GM18858 (cell line): ENCODE data around the gene SCARF2.
"Not testable (repeated sequence)": the region's sequence is repeated elsewhere in the genome, so short reads cannot be mapped to it uniquely, and the experiment has no call there.

Experiments
- ATAC-seq: cut with Tn5 transposase; IDR thresholded peaks from one replicate; pipeline ENCODE4 v1.9.1; 2021; ENCODE audit not compliant: unreplicated experiment

SCARF2 gene

DNA sequence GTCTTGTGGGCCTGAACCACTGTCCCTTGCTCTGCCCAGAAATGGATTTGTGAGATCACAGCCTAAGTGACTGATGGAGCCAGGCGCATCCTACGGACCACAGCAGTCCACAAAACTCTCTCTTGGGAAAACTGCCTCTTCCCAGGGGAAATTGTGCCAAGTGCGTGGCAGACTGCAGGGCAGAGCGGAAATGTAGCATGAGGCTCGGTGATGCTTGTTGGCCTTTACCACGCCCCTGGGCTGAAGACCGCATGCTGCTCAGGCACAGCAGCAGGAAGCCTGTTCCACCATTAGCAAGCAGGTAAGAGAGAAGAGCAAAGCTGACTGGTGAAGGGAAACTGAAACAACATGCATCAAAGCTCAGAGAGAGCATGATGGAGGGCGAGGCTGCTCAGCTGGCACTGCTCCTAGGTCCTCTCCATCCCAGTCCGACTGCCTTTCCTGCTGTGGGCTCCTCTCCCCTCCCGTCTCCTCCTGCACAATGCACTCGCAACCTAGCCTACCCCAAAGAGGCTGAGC is 26.5 kb upstream of the SCARF2 start:
- ATAC-seq, result no peak

- no peak for ATAC-seq
Observed at GRCh38 chr22:20463324-20464095, 25.9 kb upstream of the SCARF2 start.

DNA sequence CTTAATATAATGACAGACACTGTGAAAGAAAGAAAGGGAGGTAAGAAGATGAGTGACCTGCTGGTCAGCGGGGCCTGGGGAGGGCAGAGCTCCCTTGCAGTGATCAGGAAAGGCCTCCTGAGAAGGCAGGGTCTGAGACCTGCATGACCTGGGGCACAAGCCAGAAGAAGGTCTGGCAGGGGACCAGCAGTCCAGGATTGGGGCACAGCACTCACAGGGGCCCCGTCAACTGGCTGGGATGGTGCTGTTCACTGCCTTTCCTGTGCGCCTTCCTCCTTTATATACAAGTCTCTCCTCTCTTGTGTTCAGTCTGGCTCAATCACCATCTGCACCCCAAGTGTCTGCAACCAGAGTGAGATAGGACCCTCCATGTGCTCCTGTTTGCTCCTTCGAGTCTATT is 22.2 kb upstream of the SCARF2 start:
- ATAC-seq, result no peak

GRCh38 chr22:20459152-20459542 is 21.5 kb upstream of the SCARF2 start:
- ATAC-seq, result no peak

DNA sequence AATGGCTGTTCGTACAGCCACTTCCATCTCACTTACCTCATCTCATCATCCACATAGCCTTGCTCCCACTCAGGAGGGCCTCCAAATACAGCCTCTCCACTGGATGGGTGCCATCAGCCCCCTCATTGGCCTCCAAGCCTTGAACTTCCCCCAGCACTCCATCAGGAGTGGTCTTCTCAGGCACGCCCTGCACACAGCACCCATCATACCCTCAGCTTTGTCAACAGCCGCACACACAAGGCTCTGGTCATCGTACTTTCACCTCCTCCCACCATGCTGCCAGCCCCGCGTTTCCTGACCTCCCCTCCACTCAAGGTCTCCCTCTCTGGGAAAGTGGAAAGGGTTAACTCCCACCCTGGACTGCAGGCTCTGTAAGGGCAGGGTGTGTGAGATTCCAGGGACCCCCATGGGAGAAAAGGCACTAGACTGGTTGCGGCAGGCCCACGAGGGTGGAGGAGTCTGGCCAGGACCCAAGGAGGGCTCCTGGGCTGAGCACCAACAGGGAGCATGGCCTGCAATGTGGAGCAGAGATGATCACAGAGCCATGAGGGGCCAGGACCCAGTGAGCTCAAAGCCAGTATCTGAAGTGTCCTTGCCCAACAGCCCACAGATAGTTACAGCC is 21.0 kb upstream of the SCARF2 start:
- no peak for ATAC-seq

DNA sequence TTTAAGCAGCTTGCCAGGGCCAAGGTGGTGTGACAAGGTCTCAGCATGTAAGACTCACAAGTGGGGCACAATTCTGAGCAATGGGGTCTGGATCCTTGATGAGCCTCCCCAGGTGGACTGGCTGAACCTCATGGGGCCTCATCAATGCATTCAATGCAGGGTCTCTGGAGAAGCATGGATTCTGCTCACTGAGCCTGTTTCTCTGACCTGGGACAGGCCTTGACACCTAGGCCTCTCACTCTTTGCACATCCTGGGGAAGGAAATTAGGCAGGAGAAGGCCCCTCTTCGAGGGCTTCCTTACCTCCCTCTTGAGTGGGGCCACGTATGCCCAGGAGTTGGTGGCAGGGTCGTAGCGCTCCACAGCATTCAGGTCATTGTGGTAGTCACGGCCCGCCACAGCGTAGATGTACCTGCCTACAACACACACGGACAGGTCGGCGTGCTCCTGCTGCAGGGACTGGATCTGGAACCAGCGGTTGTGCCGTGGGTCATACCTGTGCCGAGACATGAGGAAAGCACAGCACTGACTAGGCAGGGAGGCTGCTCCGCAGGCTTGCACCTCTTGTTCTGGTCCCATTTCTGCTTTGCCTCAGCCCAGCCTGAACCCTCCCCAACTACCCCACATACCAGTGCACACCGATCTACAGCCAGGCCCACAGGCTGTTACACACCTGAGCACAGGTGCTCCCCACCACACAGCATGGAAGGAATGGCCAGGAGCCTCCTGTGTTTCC is 20.0 kb upstream of the SCARF2 start:
- no peak for ATAC-seq

DNA sequence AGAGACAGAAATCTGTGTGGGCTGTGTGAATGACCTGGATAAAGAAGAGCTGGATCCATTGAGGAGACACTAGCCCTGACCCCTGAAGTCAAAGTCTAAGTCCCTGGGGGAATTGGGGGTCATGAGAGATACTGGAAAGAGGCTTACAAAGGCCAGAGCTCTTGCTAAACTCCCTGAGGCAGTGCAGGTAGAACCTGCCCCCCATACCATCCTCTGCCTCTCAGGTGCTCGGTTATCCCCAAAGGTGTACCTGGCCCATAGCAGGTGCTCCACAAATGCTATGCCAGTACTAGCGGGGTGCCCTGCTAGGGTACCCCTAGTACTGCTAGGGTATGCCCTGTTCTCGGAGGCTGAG is 19.1 kb upstream of the SCARF2 start:
- ATAC-seq, result no peak

DNA sequence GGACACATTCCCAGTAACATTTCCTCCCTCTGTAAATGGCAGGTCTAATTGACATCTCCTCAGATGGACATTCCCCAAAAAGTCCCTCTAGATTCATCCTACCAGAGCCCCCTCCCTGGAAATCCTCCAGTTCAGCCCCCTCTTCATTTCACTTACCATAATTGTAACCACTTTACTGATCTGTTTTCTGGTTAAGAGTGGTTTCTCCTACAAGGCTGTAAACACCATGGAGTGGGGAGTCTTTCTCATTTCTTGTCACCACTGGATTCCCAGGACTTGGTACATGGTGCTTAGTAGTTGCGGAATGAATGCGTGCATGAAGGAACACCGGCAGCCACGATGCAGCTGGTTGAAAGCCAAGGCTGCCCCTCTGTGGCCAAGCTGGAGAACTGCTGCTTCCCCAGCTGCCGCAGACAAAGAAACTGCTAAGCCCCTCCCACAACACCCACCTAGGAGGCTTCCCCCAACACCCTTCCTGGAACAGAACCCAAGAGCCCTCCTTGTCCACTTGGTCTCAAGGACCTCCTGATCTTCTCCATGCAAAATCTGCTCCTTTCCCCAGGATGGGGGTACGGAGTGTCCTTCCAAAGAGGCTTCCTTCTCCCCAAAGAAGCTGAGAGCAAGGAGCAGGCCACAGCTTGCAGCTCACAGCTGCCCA is 18.6 kb upstream of the SCARF2 start:
- no peak for ATAC-seq

DNA sequence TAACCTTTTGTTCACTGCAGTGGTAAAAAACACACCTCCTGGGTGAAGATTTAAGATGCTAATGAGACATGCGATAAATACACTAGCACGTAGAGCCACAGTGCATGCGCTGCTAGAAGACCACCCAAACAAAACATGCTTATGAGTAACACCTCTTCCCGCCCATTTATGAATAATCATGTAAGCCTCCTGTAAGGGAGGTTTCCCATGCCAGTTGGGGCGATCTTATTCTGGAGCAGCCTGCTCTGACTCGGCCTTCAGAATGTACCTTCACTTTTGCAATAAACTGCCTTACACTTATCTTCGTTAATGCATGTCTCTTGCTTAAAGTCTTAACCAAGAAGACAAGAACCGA is 18.1 kb upstream of the SCARF2 start:
- no peak for ATAC-seq

GRCh38 chr22:20453222-20453621 is 15.6 kb upstream of the SCARF2 start:
- no peak for ATAC-seq

DNA sequence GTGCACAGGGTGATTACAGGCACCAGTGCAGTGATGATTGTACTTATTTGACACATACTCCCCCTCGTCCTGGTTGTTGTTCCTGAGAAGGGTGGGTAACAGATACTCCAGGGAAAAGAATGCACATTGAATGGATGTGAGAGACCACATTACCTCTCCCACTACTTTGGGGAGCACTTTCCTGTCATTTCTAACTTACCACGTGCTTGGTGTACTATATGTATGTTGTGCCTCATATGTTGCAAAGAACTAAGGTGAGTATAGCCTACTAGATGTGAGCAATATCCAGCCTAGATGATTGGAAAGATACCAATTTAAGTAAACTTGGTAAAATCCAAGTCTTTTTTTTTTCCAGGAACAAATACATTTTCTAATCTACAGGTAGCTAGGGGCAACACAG is 14.3 kb upstream of the SCARF2 start:
- ATAC-seq, result no peak

- not testable (repeated sequence) for ATAC-seq
Observed at GRCh38 chr22:20451129-20451778, 13.6 kb upstream of the SCARF2 start.

DNA sequence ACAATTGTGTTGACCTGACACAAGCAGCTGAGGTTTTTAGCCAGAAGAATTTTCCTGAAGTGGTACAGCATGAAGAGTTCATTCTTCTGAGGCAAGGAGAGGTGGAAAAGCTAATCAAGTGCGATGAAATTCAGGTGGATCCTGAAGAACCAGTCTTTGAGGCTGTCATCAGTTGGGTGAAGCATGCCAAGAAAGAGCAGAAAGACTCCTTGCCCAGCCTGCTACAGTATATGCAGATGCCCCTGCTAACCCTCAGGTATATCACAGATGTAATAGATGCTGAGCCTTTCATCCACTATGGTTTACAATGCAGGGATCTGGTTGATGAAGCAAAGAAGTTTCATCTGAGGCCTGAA is 12.9 kb upstream of the SCARF2 start:
- ATAC-seq, result no peak

DNA sequence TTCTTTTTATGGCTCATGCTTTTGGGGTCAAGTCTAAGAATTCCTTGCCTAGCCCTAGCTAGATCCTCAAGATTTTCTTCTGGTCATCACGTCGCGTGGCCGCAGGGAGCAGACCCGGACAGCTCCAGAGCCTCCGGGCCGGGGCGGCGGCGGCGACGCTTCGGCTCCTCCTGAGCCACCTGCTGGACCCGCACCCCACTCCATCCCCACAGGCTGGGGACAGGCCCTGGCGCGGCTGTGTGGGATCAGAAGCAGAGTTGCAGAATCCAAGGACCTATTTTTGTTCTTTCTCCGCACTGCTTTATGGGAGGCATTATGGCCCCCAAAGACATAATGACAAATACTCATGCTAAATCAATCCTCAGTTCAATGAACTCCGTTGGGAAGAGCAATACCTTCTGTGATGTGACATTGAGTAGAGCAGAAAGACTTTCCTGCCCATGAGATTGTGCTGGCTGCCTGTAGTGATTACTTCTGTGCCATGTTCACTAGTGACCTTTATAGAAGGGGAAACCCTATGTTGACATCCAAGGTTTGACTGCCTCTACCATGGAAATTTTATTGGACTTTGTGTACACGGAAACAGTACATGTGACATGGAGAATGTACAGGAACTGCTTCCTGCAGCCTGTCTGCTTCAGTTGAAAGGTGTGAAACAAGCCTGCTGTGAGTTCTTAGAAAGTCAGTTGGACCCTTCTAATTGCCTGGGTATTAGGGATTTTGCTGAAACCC is 12.4 kb upstream of the SCARF2 start:
- ATAC-seq, result no peak

DNA sequence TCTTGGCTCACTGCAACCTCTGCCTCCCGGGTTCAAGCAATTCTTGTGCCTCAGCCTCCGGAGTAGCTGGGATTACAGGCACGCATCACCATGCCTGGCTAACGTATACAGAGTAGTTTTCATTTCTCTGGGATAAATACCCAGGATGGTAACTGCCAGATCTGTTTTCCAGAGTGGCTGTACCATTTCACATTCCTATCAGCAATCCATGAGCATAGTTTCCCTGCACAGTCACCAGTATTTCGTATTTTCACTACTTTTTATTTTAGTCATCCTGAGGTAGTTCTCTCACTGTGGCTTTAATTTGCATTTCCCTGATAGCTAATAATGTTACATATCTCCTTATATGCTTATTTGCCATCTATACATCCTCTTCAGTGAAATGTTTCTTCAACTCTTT is 11.0 kb upstream of the SCARF2 start:
- no peak for ATAC-seq

GRCh38 chr22:20446383-20446970 is 8.9 kb upstream of the SCARF2 start:
- ATAC-seq, result no peak

DNA sequence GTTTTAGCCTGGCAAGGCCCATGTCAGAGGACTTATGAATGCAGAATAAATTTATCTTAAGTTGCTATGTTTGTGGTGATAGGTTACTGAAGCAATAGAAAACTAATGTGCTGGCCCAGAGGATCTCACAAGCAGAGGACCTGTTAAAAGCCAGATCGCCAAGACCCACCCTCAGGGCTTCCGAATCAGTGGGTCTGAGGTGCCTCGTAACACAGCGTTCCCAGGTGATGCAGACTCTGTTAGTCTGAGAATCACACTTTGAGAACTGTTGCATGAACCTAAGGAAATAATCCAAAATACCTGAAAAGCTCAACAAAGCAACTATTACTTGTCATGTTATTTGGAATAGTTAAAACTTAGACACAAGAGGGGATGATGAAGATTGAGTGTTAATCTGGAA is 6.7 kb upstream of the SCARF2 start:
- no peak for ATAC-seq

- no peak for ATAC-seq
Observed at GRCh38 chr22:20442485-20443284, 5.1 kb upstream of the SCARF2 start.
